Type B pancreatic cell (in vitro differentiated cells): Measurements from ENCODE around the gene SAXO2. TPM values are rescaled to one million over a fixed set of nuclear protein-coding genes. Genes with fewer than 3 reads are reported as not detected.
"Not testable (repeated sequence)": the region's sequence is repeated elsewhere in the genome, so short reads cannot be mapped to it uniquely, and the experiment has no call there.

Experiments
- DNase-seq: peaks from one replicate; pipeline ENCODE4 v3.0.0; 2021; ENCODE audit warnings: mixed read lengths; ENCODE audit not compliant: unreplicated experiment; ENCODE audit errors: extremely low spot score
- H3K27ac Mint-ChIP-seq: 2 replicates; pipeline ENCODE4 v1.8.0; 2021; ENCODE audit warnings: mild to moderate bottlenecking, mixed read lengths
- H3K27me3 Mint-ChIP-seq: 2 replicates; pipeline ENCODE4 v1.8.0; 2021; ENCODE audit warnings: mixed read lengths
- H3K36me3 Mint-ChIP-seq: 2 replicates; pipeline ENCODE4 v1.8.0; 2021; ENCODE audit warnings: mixed read lengths
- H3K4me1 Mint-ChIP-seq: one replicate; pipeline ENCODE4 v1.8.0; 2021; ENCODE audit warnings: mixed read lengths; ENCODE audit not compliant: unreplicated experiment
- H3K4me3 Mint-ChIP-seq: 2 replicates; pipeline ENCODE4 v1.8.0; 2021; ENCODE audit warnings: mild to moderate bottlenecking, mixed read lengths
- H3K9me3 Mint-ChIP-seq: 2 replicates; pipeline ENCODE4 v1.8.0; 2021; ENCODE audit warnings: mixed read lengths
- CTCF ChIP-seq: fragments of 200-600 bp; sonication (generic); conservative IDR thresholded peaks from 2 replicates; pipeline ENCODE4 v1.5.0; 2021; ENCODE audit warnings: antibody characterized with exemption, mild to moderate bottlenecking
- total RNA-seq: library from RNA; stranded (reverse); gene quantifications from 2 replicates; pipeline ENCODE4 v1.2.1, GENCODE V29; 2021; ENCODE audit warnings: low replicate concordance

The SAXO2 gene
- total RNA-seq, 1 donor from 2014 or later = 5.8 TPM

GRCh38 chr15:82272154-82272553 lies 9.5 kb downstream of the SAXO2 start:
- Mint-ChIP-seq H3K9me3 (peaks cover 15% of the 10 kb centered on the region), H3K4me1 (no peaks in the 10 kb centered on the region), H3K27ac (no peak overlapping the region), H3K4me3 (no peak overlapping the region), H3K27me3 (no peaks in the 10 kb centered on the region), H3K36me3 (peaks cover 4% of the 10 kb centered on the region)
- no peak for TF ChIP-seq CTCF
- DNase-seq = no peak

GRCh38 chr15:82275410-82275809 lies 12.8 kb downstream of the SAXO2 start:
- no peak overlapping the region for H3K4me3 Mint-ChIP-seq
- H3K9me3 Mint-ChIP-seq = peaks cover 15% of the 10 kb centered on the region
- peaks cover 4% of the 10 kb centered on the region for H3K36me3 Mint-ChIP-seq
- no peak for DNase-seq
- H3K4me1 Mint-ChIP-seq = no peaks in the 10 kb centered on the region
- H3K27ac Mint-ChIP-seq = no peak overlapping the region
- peaks cover 15% of the 10 kb centered on the region for H3K27me3 Mint-ChIP-seq
- no peak for TF ChIP-seq CTCF

GRCh38 chr15:82281276-82281675 lies 18.7 kb downstream of the SAXO2 start:
- not testable (repeated sequence) for H3K9me3 Mint-ChIP-seq, H3K4me3 Mint-ChIP-seq, H3K36me3 Mint-ChIP-seq, H3K4me1 Mint-ChIP-seq, H3K27ac Mint-ChIP-seq, DNase-seq
- H3K27me3 Mint-ChIP-seq = peaks cover 19% of the 10 kb centered on the region
- peak; percentile 57 for TF ChIP-seq CTCF

- not testable (repeated sequence) for H3K9me3 Mint-ChIP-seq, H3K4me3 Mint-ChIP-seq, H3K27ac Mint-ChIP-seq, H3K4me1 Mint-ChIP-seq, DNase-seq, H3K36me3 Mint-ChIP-seq
- peaks cover 20% of the 10 kb centered on the region for H3K27me3 Mint-ChIP-seq
Observed at GRCh38 chr15:82282386-82282785, 19.8 kb downstream of the SAXO2 start.

- not testable (repeated sequence) for H3K36me3 Mint-ChIP-seq, DNase-seq, H3K4me1 Mint-ChIP-seq, H3K4me3 Mint-ChIP-seq, H3K9me3 Mint-ChIP-seq, H3K27ac Mint-ChIP-seq
- peaks cover 12% of the 10 kb centered on the region for H3K27me3 Mint-ChIP-seq
Observed at GRCh38 chr15:82284381-82284780, 21.8 kb downstream of the SAXO2 start.

- H3K4me3 Mint-ChIP-seq, DNase-seq, H3K9me3 Mint-ChIP-seq, H3K27ac Mint-ChIP-seq, H3K27me3 Mint-ChIP-seq, H3K4me1 Mint-ChIP-seq, H3K36me3 Mint-ChIP-seq: not testable (repeated sequence)
Observed at GRCh38 chr15:82286475-82286874, 23.9 kb downstream of the SAXO2 start.

- H3K9me3 Mint-ChIP-seq, H3K4me1 Mint-ChIP-seq, H3K4me3 Mint-ChIP-seq, DNase-seq, H3K27ac Mint-ChIP-seq, H3K36me3 Mint-ChIP-seq: not testable (repeated sequence)
- H3K27me3 Mint-ChIP-seq = peaks cover 12% of the 10 kb centered on the region
Observed at GRCh38 chr15:82288202-82288601, 25.6 kb downstream of the SAXO2 start.

GRCh38 chr15:82292271-82292670 lies 29.7 kb downstream of the SAXO2 start:
- Mint-ChIP-seq H3K27me3 (peaks cover 12% of the 10 kb centered on the region), H3K9me3 (peaks cover 8% of the 10 kb centered on the region), H3K36me3 (no peaks in the 10 kb centered on the region), H3K4me3 (no peak overlapping the region), H3K4me1 (no peaks in the 10 kb centered on the region), H3K27ac (no peak overlapping the region)
- no peak for TF ChIP-seq CTCF
- DNase-seq = no peak
